ENCODE results near the gene PRAMEF1.

- no peak for TF ChIP-seq CTCF (IDR thresholded peaks at IDR 0.05)
- TF ChIP-seq POLR2A (IDR thresholded peaks at IDR 0.05): no peak
Measured at GRCh38 chr1:12756273-12756672, 34.9 kb upstream of the PRAMEF1 start.

Measured in breast epithelium (tissue), 3 donors.